ACC112 (cell line): Measurements from ENCODE around the gene KRT6A.

Experiments
- H2AFZ ChIP-seq: fragments of 200-600 bp; sonication (generic); one replicate; pipeline ENCODE4 v1.6.0; 2017; ENCODE audit warnings: antibody characterized with exemption, low read length; ENCODE audit not compliant: unreplicated experiment
- H3K27ac ChIP-seq: fragments of 200-600 bp; sonication (generic); 2 replicates; pipeline ENCODE4 v1.5.1; 2014; ENCODE audit warnings: low read depth, mild to moderate bottlenecking, antibody characterized with exemption, low read length, moderate library complexity
- H3K27me3 ChIP-seq: fragments of 200-600 bp; sonication (generic); 2 replicates; pipeline ENCODE4 v1.6.1; 2014; ENCODE audit warnings: mild to moderate bottlenecking, antibody characterized with exemption, low read length, moderate library complexity, mixed read lengths; ENCODE audit not compliant: insufficient read depth
- H3K36me3 ChIP-seq: fragments of 200-600 bp; sonication (generic); 2 replicates; pipeline ENCODE4 v1.6.1; 2016; ENCODE audit warnings: mild to moderate bottlenecking, antibody characterized with exemption, low read length, moderate library complexity, mixed read lengths; ENCODE audit not compliant: insufficient read depth
- H3K4me1 ChIP-seq: fragments of 200-600 bp; sonication (generic); one replicate; pipeline ENCODE4 v1.6.1; 2016; ENCODE audit warnings: low read length, mixed read lengths; ENCODE audit not compliant: insufficient read depth, unreplicated experiment, control insufficient read depth
- H3K4me3 ChIP-seq: fragments of 200-600 bp; sonication (generic); 2 replicates; pipeline ENCODE4 v1.5.1; 2014; ENCODE audit warnings: mild to moderate bottlenecking, low read depth, low read length
- H3K79me2 ChIP-seq: fragments of 200-600 bp; sonication (generic); one replicate; pipeline ENCODE4 v1.6.0; 2016; ENCODE audit warnings: low read length; ENCODE audit not compliant: control insufficient read depth, unreplicated experiment, insufficient read depth

The KRT6A gene

DNA sequence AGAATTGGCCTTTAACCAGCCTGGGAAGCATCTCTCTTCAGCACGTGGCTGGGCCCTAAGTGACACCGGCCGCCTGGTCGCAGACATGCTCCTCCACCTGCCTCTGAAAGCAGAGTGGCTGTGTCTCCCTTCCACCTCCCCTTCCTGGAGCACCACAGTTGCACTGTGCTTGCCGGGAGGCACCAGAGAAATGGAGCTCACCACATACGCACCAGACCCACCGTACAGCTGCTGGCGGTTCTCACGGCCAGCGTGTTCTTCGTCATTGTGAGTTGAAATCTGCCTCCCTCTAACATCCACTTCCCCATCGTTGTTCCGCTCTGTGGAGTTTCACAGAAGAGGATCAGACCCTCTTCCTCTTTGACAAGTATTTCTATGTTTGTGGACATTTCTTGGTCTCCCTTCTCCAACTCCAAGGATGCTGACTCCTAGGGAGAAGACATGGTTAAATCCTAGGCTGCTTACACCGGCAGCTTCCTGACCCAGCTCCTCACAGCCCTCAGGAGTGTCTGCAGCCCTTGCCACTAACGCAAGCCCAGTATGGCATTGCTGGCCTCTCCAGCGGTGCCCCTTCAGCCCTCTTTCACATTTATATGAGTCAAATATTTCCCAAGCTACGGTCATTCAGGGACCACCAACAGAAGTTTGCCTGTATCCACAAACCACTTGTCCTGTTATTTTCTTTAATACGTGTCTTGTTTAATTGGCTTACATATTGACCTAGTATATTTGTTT lies 38.7 kb upstream of the KRT6A start:
- no peak overlapping the region for H2AFZ ChIP-seq
- no peak overlapping the region for H3K27ac ChIP-seq
- H3K36me3 ChIP-seq: no peaks in the 10 kb centered on the region
- no peaks in the 10 kb centered on the region for H3K79me2 ChIP-seq
- no peaks in the 10 kb centered on the region for H3K4me1 ChIP-seq
- H3K4me3 ChIP-seq: no peak overlapping the region
- no peaks in the 10 kb centered on the region for H3K27me3 ChIP-seq

DNA sequence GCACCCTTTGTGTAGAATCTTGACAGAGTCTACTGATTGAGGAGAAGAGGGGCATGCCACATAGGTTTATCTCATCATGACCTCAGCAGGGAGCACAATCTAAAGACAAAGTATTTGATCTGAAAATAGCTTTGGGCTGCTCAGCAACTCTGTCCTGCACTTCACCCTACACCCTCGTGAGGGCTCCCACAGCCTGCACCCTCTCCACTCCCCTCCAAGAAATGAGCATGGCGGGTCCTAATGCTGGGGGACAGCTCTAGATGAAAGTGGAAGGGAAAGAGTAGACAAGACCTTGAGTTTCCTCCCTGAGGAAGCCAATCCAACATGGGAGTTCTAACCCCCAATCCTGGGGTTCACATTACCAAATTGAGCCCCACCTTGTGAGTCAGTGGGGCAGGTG lies 37.8 kb upstream of the KRT6A start:
- no peaks in the 10 kb centered on the region for H3K27me3 ChIP-seq
- H2AFZ ChIP-seq: no peak overlapping the region
- H3K4me3 ChIP-seq: no peak overlapping the region
- no peak overlapping the region for H3K27ac ChIP-seq
- no peaks in the 10 kb centered on the region for H3K79me2 ChIP-seq
- no peaks in the 10 kb centered on the region for H3K36me3 ChIP-seq
- no peaks in the 10 kb centered on the region for H3K4me1 ChIP-seq

- no peak overlapping the region for H2AFZ ChIP-seq
- no peaks in the 10 kb centered on the region for H3K27me3 ChIP-seq
- no peaks in the 10 kb centered on the region for H3K36me3 ChIP-seq
- no peak overlapping the region for H3K27ac ChIP-seq
- no peaks in the 10 kb centered on the region for H3K4me1 ChIP-seq
- H3K79me2 ChIP-seq: no peaks in the 10 kb centered on the region
- H3K4me3 ChIP-seq: no peak overlapping the region
These were observed 37.3 kb upstream of the KRT6A start for GRCh38 chr12:52530366-52530765.

- Histone ChIP-seq H3K27ac (no peak overlapping the region), H3K4me3 (no peak overlapping the region), H3K4me1 (no peaks in the 10 kb centered on the region), H3K27me3 (no peaks in the 10 kb centered on the region), H2AFZ (no peak overlapping the region), H3K36me3 (no peaks in the 10 kb centered on the region), H3K79me2 (no peaks in the 10 kb centered on the region)
These were observed 36.8 kb upstream of the KRT6A start for GRCh38 chr12:52529846-52530245.

- no peak overlapping the region for H3K27ac ChIP-seq
- H3K4me1 ChIP-seq: no peaks in the 10 kb centered on the region
- H3K27me3 ChIP-seq: no peaks in the 10 kb centered on the region
- no peaks in the 10 kb centered on the region for H3K79me2 ChIP-seq
- no peak overlapping the region for H3K4me3 ChIP-seq
- H3K36me3 ChIP-seq: no peaks in the 10 kb centered on the region
- no peak overlapping the region for H2AFZ ChIP-seq
These were observed 36.4 kb upstream of the KRT6A start for GRCh38 chr12:52529417-52529816.

DNA sequence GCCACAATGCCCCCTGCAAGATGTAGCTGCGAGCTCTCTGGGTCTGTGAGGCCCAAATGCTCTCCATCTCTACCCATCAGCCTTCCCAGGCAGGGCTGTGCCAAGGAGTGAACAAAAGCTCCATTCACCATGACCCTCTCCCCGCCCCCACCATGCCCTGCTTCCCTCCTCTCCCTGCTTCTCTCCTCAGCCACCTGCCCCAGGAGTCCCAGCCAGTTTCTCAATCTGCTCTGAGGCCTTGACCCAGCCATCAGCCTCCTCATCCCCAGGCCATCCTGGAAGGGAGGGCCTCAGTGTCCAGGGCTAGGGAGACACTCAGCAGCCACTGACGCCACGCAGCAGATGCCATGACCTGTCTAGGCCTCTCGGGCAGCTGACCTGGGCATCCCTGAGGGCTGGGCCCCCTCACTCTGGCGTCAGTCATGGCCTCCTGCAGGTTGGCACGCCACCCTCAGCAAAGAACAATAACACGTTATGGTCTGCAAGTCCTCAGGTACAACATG lies 35.6 kb upstream of the KRT6A start:
- Histone ChIP-seq H2AFZ (no peak overlapping the region), H3K4me1 (no peaks in the 10 kb centered on the region), H3K36me3 (no peaks in the 10 kb centered on the region), H3K27ac (no peak overlapping the region), H3K79me2 (no peaks in the 10 kb centered on the region), H3K4me3 (no peak overlapping the region), H3K27me3 (no peaks in the 10 kb centered on the region)

DNA sequence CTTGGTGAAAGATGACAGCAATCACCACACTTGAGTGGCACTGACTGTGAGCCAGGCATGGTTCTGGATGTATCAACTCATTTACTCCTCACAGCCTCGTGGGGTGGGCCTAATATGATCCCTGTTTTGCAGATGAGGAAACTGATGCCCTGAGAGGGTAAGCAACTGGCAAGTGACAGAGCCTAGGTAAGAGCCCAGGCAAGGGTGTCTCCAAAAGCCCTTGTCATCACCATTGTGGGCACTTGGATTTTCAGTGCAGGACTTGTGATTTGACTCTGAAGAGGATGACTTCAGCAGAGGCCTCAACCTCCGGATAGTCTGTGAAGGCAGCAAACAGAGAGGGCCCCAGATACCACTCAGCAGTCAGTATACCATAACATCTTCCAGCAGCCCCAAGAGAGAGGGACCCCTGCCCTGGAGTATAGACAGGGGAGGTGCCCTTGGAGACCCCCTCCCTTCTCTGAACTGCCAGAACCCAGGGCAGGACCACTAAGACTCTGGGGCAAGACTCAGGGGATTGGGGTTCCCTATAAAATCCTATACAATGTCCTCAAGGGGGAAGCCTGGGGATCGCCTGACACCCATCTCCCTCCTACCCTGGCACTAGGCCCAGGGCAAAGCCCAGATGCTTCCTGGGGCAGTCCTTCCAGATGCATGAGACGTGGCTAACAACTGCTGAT lies 34.2 kb upstream of the KRT6A start:
- Histone ChIP-seq H2AFZ (no peak overlapping the region), H3K4me3 (no peak overlapping the region), H3K4me1 (no peaks in the 10 kb centered on the region), H3K27me3 (no peaks in the 10 kb centered on the region), H3K36me3 (no peaks in the 10 kb centered on the region), H3K27ac (no peak overlapping the region), H3K79me2 (no peaks in the 10 kb centered on the region)

DNA sequence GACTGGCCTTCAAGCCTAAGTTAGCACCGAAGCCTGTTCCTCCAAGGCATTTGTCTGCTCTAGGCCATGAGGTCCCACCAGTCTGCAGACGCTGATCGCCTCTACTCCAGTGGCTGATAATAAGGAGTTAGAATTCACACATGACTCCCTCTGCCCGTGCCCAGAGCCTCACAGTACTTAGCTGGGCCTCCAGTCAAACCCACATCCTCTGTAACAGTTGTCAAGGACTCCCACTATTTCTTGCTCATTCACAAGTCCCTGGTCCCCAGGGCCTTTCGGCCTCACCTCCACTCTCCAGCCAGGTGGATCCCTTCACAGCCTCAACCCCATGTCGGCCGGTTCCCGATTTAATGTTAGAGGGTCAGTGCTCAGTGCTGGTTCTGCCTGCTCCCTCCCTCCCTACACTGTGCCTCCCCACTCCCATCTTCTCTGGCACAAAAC lies 33.5 kb upstream of the KRT6A start:
- no peak overlapping the region for H2AFZ ChIP-seq
- H3K27me3 ChIP-seq: no peaks in the 10 kb centered on the region

GRCh38 chr12:52525661-52526499 lies 32.8 kb upstream of the KRT6A start:
- Histone ChIP-seq H3K27me3 (no peaks in the 10 kb centered on the region), H3K4me3 (no peak overlapping the region), H3K27ac (no peak overlapping the region), H3K36me3 (no peaks in the 10 kb centered on the region), H2AFZ (no peak overlapping the region), H3K4me1 (no peaks in the 10 kb centered on the region), H3K79me2 (no peaks in the 10 kb centered on the region)

More for the DNA sequence above, 33.5 kb upstream of the KRT6A start:
- Histone ChIP-seq H3K4me3 (no peak overlapping the region), H3K79me2 (no peaks in the 10 kb centered on the region), H3K4me1 (no peaks in the 10 kb centered on the region), H3K36me3 (no peaks in the 10 kb centered on the region), H3K27ac (no peak overlapping the region)

GRCh38 chr12:52524898-52525591 lies 32.0 kb upstream of the KRT6A start:
- no peak overlapping the region for H2AFZ ChIP-seq
- no peak overlapping the region for H3K4me3 ChIP-seq
- H3K36me3 ChIP-seq: no peaks in the 10 kb centered on the region
- no peaks in the 10 kb centered on the region for H3K27me3 ChIP-seq
- H3K79me2 ChIP-seq: no peaks in the 10 kb centered on the region
- no peak overlapping the region for H3K27ac ChIP-seq
- H3K4me1 ChIP-seq: no peaks in the 10 kb centered on the region
